Panc1 (cell line): ENCODE results near the gene SRSF4. TPM values are rescaled to one million over a fixed set of nuclear protein-coding genes. Genes with fewer than 3 reads are reported as not detected.

Source experiments
- ATAC-seq: fragments of 200-7000 bp; cut with Tn5 transposase; 2 replicates; pipeline ENCODE4 v1.9.1; 2020; ENCODE audit warnings: mild to moderate bottlenecking, moderate library complexity
- BruUV-seq: library from RNA; stranded (reverse); fragments of 400-500 nt; replicated peaks from 2 replicates; lab custom pipeline; 2021; lab: Mats Ljungman, UMichigan
- CTCF ChIA-PET: fragments of 300-600 bp; sonication (Branson Sonifier 250); formaldehyde crosslinking; loops from one replicate; lab custom pipeline; 2022; ENCODE audit warnings: antibody characterized with exemption; lab: Charles Lee
- POLR2A ChIA-PET: fragments of 300-600 bp; sonication (Branson Sonifier 250); formaldehyde crosslinking; loops from one replicate; lab custom pipeline; 2022; ENCODE audit warnings: antibody characterized with exemption; lab: Charles Lee
- DNase-seq: peaks from one replicate; pipeline ENCODE4 v3.0.0-alpha.2; 2010; ENCODE audit warnings: low read depth, low spot score
- H3K27ac ChIP-seq: 2 replicates; pipeline ENCODE4 v1.5.1; 2011; ENCODE audit warnings: mild to moderate bottlenecking, low read length, inconsistent platforms
- H3K27me3 ChIP-seq: fragments of 200-500 bp; sonication (Bioruptor generic); 2 replicates; pipeline ENCODE4 v1.6.0; 2014; ENCODE audit warnings: low read length, inconsistent platforms; ENCODE audit not compliant: control insufficient read depth, insufficient read depth
- H3K36me3 ChIP-seq: fragments of 200-500 bp; sonication (Bioruptor generic); 2 replicates; pipeline ENCODE4 v1.5.1; 2014; ENCODE audit warnings: inconsistent platforms, mild to moderate bottlenecking, low read length, moderate library complexity; ENCODE audit not compliant: control insufficient read depth, insufficient read depth
- H3K4me1 ChIP-seq: 2 replicates; pipeline ENCODE4 v1.5.1; 2011; ENCODE audit warnings: inconsistent platforms, mild to moderate bottlenecking, low read length, moderate library complexity; ENCODE audit not compliant: control insufficient read depth, insufficient read depth
- H3K4me3 ChIP-seq, 2 experiments: 2 replicates each; pipeline ENCODE4 v1.5.1; 2011 to 2012; ENCODE audit warnings: low read depth in 2 of 2, low read length in 2 of 2, mild to moderate bottlenecking in 2 of 2, inconsistent platforms in 1 of 2, moderate library complexity in 1 of 2
- H3K9me3 ChIP-seq: fragments of 200-500 bp; sonication (Bioruptor generic); 2 replicates; pipeline ENCODE4 v1.5.1; 2014; ENCODE audit warnings: low read depth, mild to moderate bottlenecking, inconsistent platforms, low read length, moderate library complexity; ENCODE audit not compliant: control insufficient read depth, insufficient read depth
- POLR2AphosphoS5 ChIP-seq: IDR thresholded peaks from 2 replicates; pipeline ENCODE4 v1.6.1; 2012; ENCODE audit warnings: mild to moderate bottlenecking, low read depth, low read length, moderate library complexity
- REST ChIP-seq, 2 experiments: IDR thresholded peaks; 2 replicates each; pipeline ENCODE4 v1.6.1; 2011 to 2012; ENCODE audit warnings: low read depth in 2 of 2, control low read depth in 1 of 2, low read length in 1 of 2, mild to moderate bottlenecking in 1 of 2, moderate library complexity in 1 of 2; ENCODE audit not compliant: insufficient read depth in 1 of 2
- SIN3A ChIP-seq: IDR thresholded peaks from 2 replicates; pipeline ENCODE4 v1.6.1; 2012; ENCODE audit warnings: low read depth, mild to moderate bottlenecking, low read length, moderate library complexity, borderline replicate concordance; ENCODE audit not compliant: insufficient read depth
- TCF7L2 ChIP-seq: IDR thresholded peaks from 2 replicates; pipeline ENCODE4 v1.6.1; 2011; ENCODE audit warnings: mild to moderate bottlenecking, low read depth, low read length, inconsistent platforms
- in situ Hi-C: cut with HindIII; loops from 2 replicates; pipeline ENCODE4 v1.10.0; 2016; ENCODE audit warnings: low sequenced_read_pairs, low pct_unique_long_range_greater_than_20kb
- intact Hi-C: fragments of 100-400 bp; cut with micrococcal nuclease; formaldehyde crosslinking; loops from one replicate; pipeline ENCODE4 v1.10.0; 2022; ENCODE audit not compliant: unreplicated experiment
- total RNA-seq: library from RNA; stranded (reverse); gene quantifications from one replicate; pipeline ENCODE4 v1.2.1, GENCODE V29; 2021; ENCODE audit not compliant: unreplicated experiment
- TF ChIP-seq, protein P1 (sequence below): fragments of 450-650 bp; IDR thresholded peaks from 2 replicates; pipeline ENCODE4 v1.5.1; 2017; ENCODE audit warnings: mild to moderate bottlenecking

SRSF4 gene
- total RNA-seq, 1 experiment from 2014 or later: 77.5 TPM

- intact Hi-C loops (no loop called here), in situ Hi-C loops (no loop called here)
- H3K27me3 ChIP-seq: no peaks in the 10 kb centered on the region
- peak; percentile 45; the same call in 1 of the 2 replicates for ATAC-seq
- H3K27ac ChIP-seq: no peak overlapping the region
- ChIA-PET POLR2A (interaction anchor here (0.6 to 1.1 kb wide), 2 partner anchors 10 to 574 kb away, joined by 8 to 12 read pairs; partner anchors contain the start of gene SRSF4), CTCF (no interaction called here)
- H3K4me3 ChIP-seq: no peak overlapping the region
- BruUV-seq: no TSS peak
- DNase-seq: no peak
- peaks cover 2% of the 10 kb centered on the region; the same call in 1 of the 2 replicates for H3K36me3 ChIP-seq
- peaks cover 10% of the 10 kb centered on the region; the same call in 1 of the 2 replicates for H3K4me1 ChIP-seq
- H3K9me3 ChIP-seq: no peaks in the 10 kb centered on the region
- TF ChIP-seq, protein P1, sequence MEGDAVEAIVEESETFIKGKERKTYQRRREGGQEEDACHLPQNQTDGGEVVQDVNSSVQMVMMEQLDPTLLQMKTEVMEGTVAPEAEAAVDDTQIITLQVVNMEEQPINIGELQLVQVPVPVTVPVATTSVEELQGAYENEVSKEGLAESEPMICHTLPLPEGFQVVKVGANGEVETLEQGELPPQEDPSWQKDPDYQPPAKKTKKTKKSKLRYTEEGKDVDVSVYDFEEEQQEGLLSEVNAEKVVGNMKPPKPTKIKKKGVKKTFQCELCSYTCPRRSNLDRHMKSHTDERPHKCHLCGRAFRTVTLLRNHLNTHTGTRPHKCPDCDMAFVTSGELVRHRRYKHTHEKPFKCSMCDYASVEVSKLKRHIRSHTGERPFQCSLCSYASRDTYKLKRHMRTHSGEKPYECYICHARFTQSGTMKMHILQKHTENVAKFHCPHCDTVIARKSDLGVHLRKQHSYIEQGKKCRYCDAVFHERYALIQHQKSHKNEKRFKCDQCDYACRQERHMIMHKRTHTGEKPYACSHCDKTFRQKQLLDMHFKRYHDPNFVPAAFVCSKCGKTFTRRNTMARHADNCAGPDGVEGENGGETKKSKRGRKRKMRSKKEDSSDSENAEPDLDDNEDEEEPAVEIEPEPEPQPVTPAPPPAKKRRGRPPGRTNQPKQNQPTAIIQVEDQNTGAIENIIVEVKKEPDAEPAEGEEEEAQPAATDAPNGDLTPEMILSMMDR: no peak
- TF ChIP-seq REST (IDR thresholded peaks at IDR 0.05; ENCODE audit: insufficient read depth in 1 of 2, low read depth in 2 of 2, low read length in 1 of 2) (no peak), POLR2AphosphoS5 (no peak), SIN3A (no peak), TCF7L2 (no peak)
These were observed 10.6 kb downstream of the SRSF4 start for GRCh38 chr1:29171089-29171488.

GRCh38 chr1:29169976-29170375 lies 11.7 kb downstream of the SRSF4 start:
- Histone ChIP-seq H3K27me3 (no peaks in the 10 kb centered on the region), H3K4me1 (peaks cover 10% of the 10 kb centered on the region; the same call in 1 of the 2 replicates), H3K4me3 (no peak overlapping the region), H3K36me3 (peaks cover 2% of the 10 kb centered on the region; the same call in 1 of the 2 replicates), H3K27ac (no peak overlapping the region), H3K9me3 (no peaks in the 10 kb centered on the region)
- ChIA-PET CTCF (no interaction called here), POLR2A (interaction anchor here (0.7 kb wide), 1 partner anchor 123 kb away, joined by 3 read pairs; no protein-coding TSS in a partner anchor)
- TF ChIP-seq, protein P1: no peak
- BruUV-seq: no TSS peak
- no peak for ATAC-seq
- no peak for DNase-seq
- in situ Hi-C loops (no loop called here), intact Hi-C loops (no loop called here)
